Hepatocyte (in vitro differentiated cells): ENCODE data around the gene ZNF83. TPM values are rescaled to one million over a fixed set of nuclear protein-coding genes. Genes with fewer than 3 reads are reported as not detected.

Source experiments
- DNase-seq: peaks from one replicate; pipeline ENCODE4 v3.0.0-alpha.2; 2016; ENCODE audit warnings: low spot score
- H2AFZ ChIP-seq: fragments of 200-600 bp; sonication (generic); 2 replicates; pipeline ENCODE4 v1.6.0; 2016; ENCODE audit warnings: antibody characterized with exemption, mild to moderate bottlenecking
- H3K27ac ChIP-seq: fragments of 200-600 bp; sonication (generic); 2 replicates; pipeline ENCODE4 v1.5.1; 2016; ENCODE audit warnings: mild to moderate bottlenecking
- H3K27me3 ChIP-seq: fragments of 200-600 bp; sonication (generic); 2 replicates; pipeline ENCODE4 v1.6.1; 2016
- H3K36me3 ChIP-seq: fragments of 200-600 bp; sonication (generic); replicated peaks from 2 replicates; pipeline ENCODE4 v1.5.1; 2016; ENCODE audit warnings: low read depth; ENCODE audit not compliant: insufficient read depth
- H3K4me1 ChIP-seq: fragments of 200-600 bp; sonication (generic); 2 replicates; pipeline ENCODE4 v1.5.1; 2016; ENCODE audit warnings: mild to moderate bottlenecking, moderate library complexity; ENCODE audit not compliant: insufficient read depth
- H3K4me2 ChIP-seq: fragments of 200-600 bp; sonication (generic); 2 replicates; pipeline ENCODE4 v1.6.0; 2016
- H3K4me3 ChIP-seq: fragments of 200-600 bp; sonication (generic); 2 replicates; pipeline ENCODE4 v1.5.1; 2016; ENCODE audit warnings: mild to moderate bottlenecking
- H3K79me2 ChIP-seq: fragments of 200-600 bp; sonication (generic); 2 replicates; pipeline ENCODE4 v1.6.0; 2017; ENCODE audit warnings: mild to moderate bottlenecking
- H3K9me2 ChIP-seq: fragments of 200-600 bp; sonication (generic); replicated peaks from 2 replicates; pipeline ENCODE4 v1.6.0; 2017; ENCODE audit warnings: mild to moderate bottlenecking; ENCODE audit not compliant: insufficient read depth
- H3K9me3 ChIP-seq: fragments of 200-600 bp; sonication (generic); 2 replicates; pipeline ENCODE4 v1.5.1; 2016; ENCODE audit warnings: low read depth, mild to moderate bottlenecking
- H4K20me1 ChIP-seq: fragments of 200-600 bp; sonication (generic); 2 replicates; pipeline ENCODE4 v1.6.0; 2016; ENCODE audit warnings: mild to moderate bottlenecking; ENCODE audit not compliant: insufficient read depth, poor library complexity, severe bottlenecking
- EZH2 ChIP-seq: fragments of 200-600 bp; sonication (generic); IDR thresholded peaks from 2 replicates; pipeline ENCODE4 v1.6.1; 2016; ENCODE audit warnings: antibody characterized with exemption, mild to moderate bottlenecking, borderline replicate concordance
- EZH2phosphoT487 ChIP-seq: fragments of 200-600 bp; sonication (generic); IDR thresholded peaks from one replicate; pipeline ENCODE4 v1.6.1; 2018; ENCODE audit warnings: antibody characterized with exemption, mild to moderate bottlenecking, low read depth, moderate library complexity; ENCODE audit not compliant: unreplicated experiment, severe bottlenecking
- WGBS: methylation state at CpG from one replicate; pipeline ENCODE4 v1.1.6; 2016; ENCODE audit warnings: low lambda C conversion rate; ENCODE audit errors: missing lambda C conversion rate; 5-methylcytosine and 5-hydroxymethylcytosine counted together
- polyA plus RNA-seq: library from polyadenylated mRNA; unstranded; fragments of >200 nt; fragmentation: Nextera tagmentation; extraction: Ambion mirVana; gene quantifications from 2 replicates; pipeline ENCODE4 v1.2.1, GENCODE V29; 2016
- small RNA-seq: library from RNA; depleted of rRNA; stranded (forward); fragments of <200 nt; gene quantifications from one replicate; pipeline ENCODE3, GENCODE V24; 2014
- total RNA-seq: library from RNA; depleted of rRNA; stranded (reverse); fragments of >200 nt; gene quantifications from 2 replicates; pipeline ENCODE4 v1.2.3, GENCODE V29; 2014
- TF ChIP-seq, protein P1 (sequence below): fragments of 200-600 bp; sonication (generic); IDR thresholded peaks from 2 replicates; pipeline ENCODE4 v1.5.1; 2016; ENCODE audit warnings: antibody characterized with exemption, mild to moderate bottlenecking; ENCODE audit not compliant: poor library complexity

ZNF83 gene
- total and polyA plus RNA-seq, 2 experiments from 2014 or later = 32.6 to 55.8 TPM

DNA sequence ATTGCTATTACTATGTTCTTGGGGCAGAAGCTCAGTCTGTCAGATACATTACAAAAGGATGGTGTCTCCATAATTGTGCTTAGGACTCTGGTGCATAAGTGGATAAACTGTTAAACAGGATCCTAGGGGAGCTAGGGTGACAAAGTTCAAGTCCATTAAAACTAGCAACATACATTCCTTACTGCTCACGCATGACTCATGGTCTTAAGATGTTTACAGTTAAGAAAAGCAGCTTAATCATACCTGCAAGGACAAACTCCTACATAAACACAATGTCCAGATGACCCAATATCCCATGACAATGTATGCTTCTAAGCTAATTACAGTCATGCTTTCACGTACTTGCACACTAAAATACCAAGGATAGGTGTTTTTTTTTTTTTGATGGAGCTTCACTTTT, 71.6 kb downstream of the ZNF83 start:
- Histone ChIP-seq H4K20me1 (no peaks in the 10 kb centered on the region), H3K4me3 (no peak overlapping the region), H3K79me2 (peaks cover 12% of the 10 kb centered on the region), H2AFZ (no peak overlapping the region), H3K9me2 (no peaks in the 10 kb centered on the region), H3K27ac (peak overlapping the region; percentile 75), H3K4me2 (no peak overlapping the region), H3K4me1 (peaks cover 5% of the 10 kb centered on the region), H3K9me3 (no peaks in the 10 kb centered on the region), H3K36me3 (no peaks in the 10 kb centered on the region), H3K27me3 (no peaks in the 10 kb centered on the region)
- no peak for TF ChIP-seq EZH2
- TF ChIP-seq, protein P1, sequence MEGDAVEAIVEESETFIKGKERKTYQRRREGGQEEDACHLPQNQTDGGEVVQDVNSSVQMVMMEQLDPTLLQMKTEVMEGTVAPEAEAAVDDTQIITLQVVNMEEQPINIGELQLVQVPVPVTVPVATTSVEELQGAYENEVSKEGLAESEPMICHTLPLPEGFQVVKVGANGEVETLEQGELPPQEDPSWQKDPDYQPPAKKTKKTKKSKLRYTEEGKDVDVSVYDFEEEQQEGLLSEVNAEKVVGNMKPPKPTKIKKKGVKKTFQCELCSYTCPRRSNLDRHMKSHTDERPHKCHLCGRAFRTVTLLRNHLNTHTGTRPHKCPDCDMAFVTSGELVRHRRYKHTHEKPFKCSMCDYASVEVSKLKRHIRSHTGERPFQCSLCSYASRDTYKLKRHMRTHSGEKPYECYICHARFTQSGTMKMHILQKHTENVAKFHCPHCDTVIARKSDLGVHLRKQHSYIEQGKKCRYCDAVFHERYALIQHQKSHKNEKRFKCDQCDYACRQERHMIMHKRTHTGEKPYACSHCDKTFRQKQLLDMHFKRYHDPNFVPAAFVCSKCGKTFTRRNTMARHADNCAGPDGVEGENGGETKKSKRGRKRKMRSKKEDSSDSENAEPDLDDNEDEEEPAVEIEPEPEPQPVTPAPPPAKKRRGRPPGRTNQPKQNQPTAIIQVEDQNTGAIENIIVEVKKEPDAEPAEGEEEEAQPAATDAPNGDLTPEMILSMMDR = no peak
- no peak for TF ChIP-seq EZH2phosphoT487
- peak; percentile 39 for DNase-seq
- WGBS = 72% methylated on average over 2 of the region's 2 CpGs

DNA sequence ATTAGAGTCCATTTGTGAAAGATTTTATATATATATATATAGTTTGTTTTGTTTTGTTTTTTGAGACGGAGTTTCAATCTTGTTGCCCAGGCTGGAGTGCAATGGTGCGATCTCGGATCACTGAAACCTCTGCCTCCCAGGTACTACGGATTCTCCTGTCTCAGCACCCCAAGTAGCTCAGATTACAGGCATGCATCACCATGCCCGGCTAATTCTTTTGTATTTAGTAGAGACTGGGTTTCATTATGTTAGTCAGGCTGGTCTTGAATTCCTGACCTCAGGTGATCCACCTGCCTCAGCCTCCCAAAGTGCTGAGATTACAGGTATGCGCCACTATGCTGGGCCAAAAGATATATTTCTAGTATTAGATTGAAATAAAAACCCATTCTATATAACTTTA, 72.0 kb downstream of the ZNF83 start:
- H3K9me2 ChIP-seq = no peaks in the 10 kb centered on the region
- DNase-seq = no peak
- no peak overlapping the region for H2AFZ ChIP-seq
- TF ChIP-seq EZH2 (no peak), EZH2phosphoT487 (no peak)
- TF ChIP-seq, protein P1 = no peak
- H4K20me1 ChIP-seq = no peaks in the 10 kb centered on the region
- H3K27ac ChIP-seq = peak overlapping the region; percentile 37
- H3K36me3 ChIP-seq = no peaks in the 10 kb centered on the region
- H3K4me1 ChIP-seq = peaks cover 5% of the 10 kb centered on the region
- H3K4me2 ChIP-seq = no peak overlapping the region
- no peaks in the 10 kb centered on the region for H3K9me3 ChIP-seq
- peaks cover 7% of the 10 kb centered on the region for H3K79me2 ChIP-seq
- H3K4me3 ChIP-seq = no peak overlapping the region
- WGBS = 80% methylated on average over 6 of the region's 6 CpGs
- no peaks in the 10 kb centered on the region for H3K27me3 ChIP-seq

Small RNA genes within 50 kb of the gene (small RNA-seq; reads per million reads assigned to genes)
- gene RPL39P34 = not detected

Other genes with a start within 250 kb of the ZNF83 start
- gene ZNF528, start 240.5 kb downstream of the ZNF83 start, total RNA-seq = 17.9 and 22.2 TPM in 2 replicates
- 12.4 and 17.0 TPM in 2 replicates for gene ZNF528, start 240.5 kb downstream of the ZNF83 start, polyA plus RNA-seq
- 0.57 TPM in 1 of 2 replicates, not detected in the other for gene ZNF534, start 209.2 kb downstream of the ZNF83 start, total RNA-seq
- gene ZNF534, start 209.2 kb downstream of the ZNF83 start, polyA plus RNA-seq = not detected in 2 replicates
- 0.16 and 0.97 TPM in 2 replicates for gene ZNF578, start 184.8 kb downstream of the ZNF83 start, total RNA-seq
- gene ZNF578, start 184.8 kb downstream of the ZNF83 start, polyA plus RNA-seq = 0.12 and 0.16 TPM in 2 replicates
- gene ZNF808, start 110.7 kb downstream of the ZNF83 start, total RNA-seq = 15.7 and 25.7 TPM in 2 replicates
- gene ZNF808, start 110.7 kb downstream of the ZNF83 start, polyA plus RNA-seq = 2.2 and 2.7 TPM in 2 replicates
- 15.2 TPM in 2 replicates for gene ZNF701, start 68.1 kb downstream of the ZNF83 start, total RNA-seq
- gene ZNF701, start 68.1 kb downstream of the ZNF83 start, polyA plus RNA-seq = 5.3 and 9.3 TPM in 2 replicates
- 11.9 and 21.3 TPM in 2 replicates for gene ZNF611, start 96.7 kb upstream of the ZNF83 start, total RNA-seq
- gene ZNF611, start 96.7 kb upstream of the ZNF83 start, polyA plus RNA-seq = 10.8 and 15.4 TPM in 2 replicates
- 7.7 and 12.5 TPM in 2 replicates for gene ZNF600, start 148.4 kb upstream of the ZNF83 start, total RNA-seq
- 14.6 and 16.9 TPM in 2 replicates for gene ZNF600, start 148.4 kb upstream of the ZNF83 start, polyA plus RNA-seq
- 19.3 and 22.4 TPM in 2 replicates for gene ZNF28, start 183.3 kb upstream of the ZNF83 start, total RNA-seq
- gene ZNF28, start 183.3 kb upstream of the ZNF83 start, polyA plus RNA-seq = 13.3 and 17.4 TPM in 2 replicates
- 37.2 and 43.6 TPM in 2 replicates for gene ZNF468, start 219.3 kb upstream of the ZNF83 start, total RNA-seq
- 14.0 and 19.9 TPM in 2 replicates for gene ZNF468, start 219.3 kb upstream of the ZNF83 start, polyA plus RNA-seq